Left ventricle myocardium inferior (tissue), 1 donor: Measurements from ENCODE around the gene CFAP61. TPM values are rescaled to one million over a fixed set of nuclear protein-coding genes. Genes with fewer than 3 reads are reported as not detected.

Source experiments
- DNase-seq: peaks from one replicate; pipeline ENCODE4 v3.0.0-alpha.2; 2020
- H3K27ac ChIP-seq: fragments of 200-600 bp; replicated peaks from 2 replicates; pipeline ENCODE4 v1.8.0; 2021
- H3K27me3 ChIP-seq: fragments of 200-600 bp; 2 replicates; pipeline ENCODE4 v1.8.0; 2021; ENCODE audit warnings: low read depth
- H3K36me3 ChIP-seq: fragments of 200-600 bp; 2 replicates; pipeline ENCODE4 v1.8.0; 2021
- H3K4me1 ChIP-seq: fragments of 200-600 bp; 2 replicates; pipeline ENCODE4 v1.8.0; 2021
- H3K4me3 ChIP-seq: fragments of 200-600 bp; 2 replicates; pipeline ENCODE4 v1.8.0; 2021; ENCODE audit warnings: mild to moderate bottlenecking, moderate library complexity
- H3K9me3 ChIP-seq: fragments of 200-600 bp; replicated peaks from 2 replicates; pipeline ENCODE4 v1.8.0; 2021
- intact Hi-C: fragments of 100-400 bp; cut with micrococcal nuclease; formaldehyde crosslinking; loops from one replicate; pipeline ENCODE4 v1.11.0; 2022
- total RNA-seq: library from RNA; stranded (reverse); fragmentation: NEBNext Ultra II Directional; extraction: Animal tissue kit (Norgen Biotek cat#: 25700); gene quantifications from one replicate; pipeline ENCODE4 v1.2.1, GENCODE V29; 2021
- TF ChIP-seq, protein P1 (sequence below): fragments of 200-600 bp; IDR thresholded peaks from 2 replicates; pipeline ENCODE4 v1.8.0; 2021; ENCODE audit warnings: antibody characterized with exemption, mild to moderate bottlenecking, borderline replicate concordance
- donor health status: DM: no; HTN: yes; CAD: no; lungs with severe emphysema.

CFAP61 gene
- total RNA-seq, 1 donor from 2014 or later = 54.8 TPM

- TF ChIP-seq, protein P1, sequence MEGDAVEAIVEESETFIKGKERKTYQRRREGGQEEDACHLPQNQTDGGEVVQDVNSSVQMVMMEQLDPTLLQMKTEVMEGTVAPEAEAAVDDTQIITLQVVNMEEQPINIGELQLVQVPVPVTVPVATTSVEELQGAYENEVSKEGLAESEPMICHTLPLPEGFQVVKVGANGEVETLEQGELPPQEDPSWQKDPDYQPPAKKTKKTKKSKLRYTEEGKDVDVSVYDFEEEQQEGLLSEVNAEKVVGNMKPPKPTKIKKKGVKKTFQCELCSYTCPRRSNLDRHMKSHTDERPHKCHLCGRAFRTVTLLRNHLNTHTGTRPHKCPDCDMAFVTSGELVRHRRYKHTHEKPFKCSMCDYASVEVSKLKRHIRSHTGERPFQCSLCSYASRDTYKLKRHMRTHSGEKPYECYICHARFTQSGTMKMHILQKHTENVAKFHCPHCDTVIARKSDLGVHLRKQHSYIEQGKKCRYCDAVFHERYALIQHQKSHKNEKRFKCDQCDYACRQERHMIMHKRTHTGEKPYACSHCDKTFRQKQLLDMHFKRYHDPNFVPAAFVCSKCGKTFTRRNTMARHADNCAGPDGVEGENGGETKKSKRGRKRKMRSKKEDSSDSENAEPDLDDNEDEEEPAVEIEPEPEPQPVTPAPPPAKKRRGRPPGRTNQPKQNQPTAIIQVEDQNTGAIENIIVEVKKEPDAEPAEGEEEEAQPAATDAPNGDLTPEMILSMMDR = no peak
- Histone ChIP-seq H3K4me3 (no peak overlapping the region), H3K4me1 (no peaks in the 10 kb centered on the region), H3K36me3 (peaks cover 12% of the 10 kb centered on the region), H3K27ac (no peak overlapping the region), H3K27me3 (peaks cover 42% of the 10 kb centered on the region), H3K9me3 (no peaks in the 10 kb centered on the region)
- intact Hi-C loops = no loop called here
- no peak for DNase-seq
These were observed 333.9 kb downstream of the CFAP61 start for GRCh38 chr20:20386192-20386591.

- DNase-seq = no peak
- no peaks in the 10 kb centered on the region for H3K9me3 ChIP-seq
- TF ChIP-seq, protein P1 = no peak
- H3K36me3 ChIP-seq = peaks cover 40% of the 10 kb centered on the region
- intact Hi-C loops = no loop called here
- no peaks in the 10 kb centered on the region for H3K4me1 ChIP-seq
- H3K27me3 ChIP-seq = no peaks in the 10 kb centered on the region
- no peak overlapping the region for H3K4me3 ChIP-seq
- H3K27ac ChIP-seq = no peak overlapping the region
These were observed 338.1 kb downstream of the CFAP61 start for GRCh38 chr20:20390393-20390792.

- TF ChIP-seq, protein P1 = no peak
- Histone ChIP-seq H3K27me3 (no peaks in the 10 kb centered on the region), H3K4me1 (no peaks in the 10 kb centered on the region), H3K9me3 (no peaks in the 10 kb centered on the region), H3K27ac (no peak overlapping the region), H3K4me3 (no peak overlapping the region), H3K36me3 (peaks cover 46% of the 10 kb centered on the region)
- intact Hi-C loops = no loop called here
- DNase-seq = no peak
These were observed 338.8 kb downstream of the CFAP61 start for GRCh38 chr20:20391115-20391514.

DNA sequence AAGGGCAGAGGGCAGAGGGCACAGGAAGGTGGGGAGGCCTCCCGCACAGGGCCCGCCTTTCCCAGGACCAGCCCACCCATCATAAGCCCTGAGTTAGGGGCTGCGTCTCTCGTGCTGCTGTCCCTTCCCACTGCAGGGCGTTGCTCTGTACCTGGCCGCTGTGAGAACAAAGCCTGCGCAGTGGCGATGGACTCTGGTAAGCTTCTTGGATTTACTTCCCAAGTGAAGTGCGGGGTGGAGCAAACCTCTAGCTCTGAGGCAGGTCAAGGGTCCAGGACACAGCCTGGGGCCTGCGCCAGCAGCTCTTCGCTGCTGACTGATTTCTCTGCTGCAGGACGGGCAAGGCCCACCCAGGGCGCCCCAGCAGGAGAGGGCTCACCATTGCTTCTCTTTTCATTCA, 339.4 kb downstream of the CFAP61 start:
- no peaks in the 10 kb centered on the region for H3K4me1 ChIP-seq
- no peaks in the 10 kb centered on the region for H3K27me3 ChIP-seq
- intact Hi-C loops = no loop called here
- DNase-seq = no peak
- peaks cover 51% of the 10 kb centered on the region for H3K36me3 ChIP-seq
- no peak overlapping the region for H3K4me3 ChIP-seq
- no peaks in the 10 kb centered on the region for H3K9me3 ChIP-seq
- no peak overlapping the region for H3K27ac ChIP-seq
- TF ChIP-seq, protein P1 = no peak

DNA sequence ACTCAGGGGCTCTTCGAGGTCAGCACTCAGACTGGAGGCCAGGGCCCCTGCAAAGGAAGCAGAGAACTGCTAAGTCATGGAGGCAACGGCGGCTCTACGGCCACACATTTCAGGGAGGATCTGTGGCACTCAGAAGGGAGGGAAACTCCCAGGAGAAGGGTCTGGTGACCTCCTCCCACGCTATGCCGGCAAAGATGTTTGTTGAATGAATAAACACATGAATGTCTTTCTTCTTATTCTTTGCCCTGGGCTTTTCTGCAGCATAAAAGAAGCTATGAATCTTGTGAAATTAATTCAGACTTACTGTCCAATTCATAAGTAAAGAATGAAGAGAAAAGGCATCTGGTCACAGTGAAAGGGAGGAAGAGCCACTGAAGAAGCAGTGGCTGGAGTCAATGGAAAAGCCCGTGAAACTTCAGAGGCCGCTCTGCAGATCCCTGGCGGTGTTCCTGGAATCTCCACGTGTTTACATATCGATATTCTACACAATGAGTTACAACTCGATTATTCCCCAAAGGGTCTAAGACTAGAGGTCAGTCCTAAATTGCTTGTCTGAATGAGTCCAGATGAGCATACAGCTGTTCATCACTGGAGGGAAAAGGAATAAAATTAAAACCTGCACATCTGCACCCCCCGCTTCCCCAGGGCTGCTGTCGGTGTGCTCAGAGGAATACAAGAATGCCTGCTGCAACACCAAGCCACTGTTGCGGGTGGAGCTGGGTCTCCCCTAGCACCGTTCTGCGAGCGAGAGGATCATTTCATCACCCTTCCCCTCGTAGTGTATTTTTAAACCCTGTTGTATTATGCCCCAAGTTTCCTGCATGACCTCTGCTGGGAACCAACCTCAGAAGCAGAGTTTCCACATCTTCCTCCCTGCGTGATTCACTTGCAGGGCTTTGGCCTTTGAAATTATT, 341.1 kb downstream of the CFAP61 start:
- TF ChIP-seq, protein P1 = no peak
- H3K36me3 ChIP-seq = peaks cover 56% of the 10 kb centered on the region
- intact Hi-C loops = no loop called here

More for the DNA sequence above, 341.1 kb downstream of the CFAP61 start:
- H3K27ac ChIP-seq = no peak overlapping the region
- no peaks in the 10 kb centered on the region for H3K4me1 ChIP-seq
- H3K4me3 ChIP-seq = no peak overlapping the region
- no peak for DNase-seq
- H3K9me3 ChIP-seq = no peaks in the 10 kb centered on the region
- H3K27me3 ChIP-seq = no peaks in the 10 kb centered on the region
